Suprapubic skin (tissue), 4 donors: Measurements from ENCODE around the gene OR2T35.
"Not testable (repeated sequence)": the region's sequence is repeated elsewhere in the genome, so short reads cannot be mapped to it uniquely, and the experiment has no call there.

ENCODE experiments used
- CTCF ChIP-seq, 2 donors: fragments of 200-600 bp in 1 of 2; fragments of 450-650 bp in 1 of 2; sonication (generic) in 1 of 2; IDR thresholded peaks; one replicate each; pipeline ENCODE4 v1.5.1; 2016 to 2019; ENCODE audit warnings: antibody characterized with exemption in 2 of 2, mild to moderate bottlenecking in 1 of 2, moderate library complexity in 1 of 2
- EP300 ChIP-seq: sonication (generic); formaldehyde crosslinking; IDR thresholded peaks from one replicate; pipeline ENCODE4 v1.6.1; 2017; ENCODE audit warnings: antibody characterized with exemption
- POLR2A ChIP-seq, 2 donors: fragments of 450-650 bp; IDR thresholded peaks; one replicate each; pipeline ENCODE4 v1.6.1; 2017; ENCODE audit warnings: antibody characterized with exemption in 2 of 2, mild to moderate bottlenecking in 2 of 2, moderate library complexity in 2 of 2
- POLR2AphosphoS5 ChIP-seq, 3 donors: sonication (generic); formaldehyde crosslinking; IDR thresholded peaks; one replicate each; pipeline ENCODE4 v1.6.1; 2017; ENCODE audit warnings: antibody characterized with exemption in 3 of 3

- not testable (repeated sequence) for TF ChIP-seq POLR2AphosphoS5 (IDR thresholded peaks at IDR 0.05); CTCF (IDR thresholded peaks at IDR 0.05); EP300; POLR2A (IDR thresholded peaks at IDR 0.05)
Observed at GRCh38 chr1:248639652-248640051, 5.4 kb downstream of the OR2T35 start.
